ENCODE measurements around the gene UNC80.

The UNC80 gene

DNA sequence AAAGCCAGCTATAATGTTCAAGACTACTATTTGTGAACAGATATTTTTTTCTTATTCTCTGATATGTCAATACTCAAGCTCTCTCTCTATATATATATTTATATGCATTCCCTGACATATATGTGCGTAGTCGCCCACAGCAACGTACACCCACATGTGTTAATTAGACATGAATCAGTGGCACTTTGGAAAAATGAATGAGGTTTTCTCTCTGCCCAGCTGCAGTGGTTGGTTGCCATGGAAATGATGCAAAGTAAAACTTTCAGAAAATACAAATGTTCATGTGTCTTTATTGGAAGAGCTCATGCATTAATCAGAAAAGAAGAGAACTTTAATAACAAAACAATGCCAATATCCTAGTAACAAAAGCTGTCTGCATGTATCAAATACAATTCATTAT lies 34.7 kb downstream of the UNC80 start:
- DNase-seq (ENCODE audit: low spot score): no peak

DNA sequence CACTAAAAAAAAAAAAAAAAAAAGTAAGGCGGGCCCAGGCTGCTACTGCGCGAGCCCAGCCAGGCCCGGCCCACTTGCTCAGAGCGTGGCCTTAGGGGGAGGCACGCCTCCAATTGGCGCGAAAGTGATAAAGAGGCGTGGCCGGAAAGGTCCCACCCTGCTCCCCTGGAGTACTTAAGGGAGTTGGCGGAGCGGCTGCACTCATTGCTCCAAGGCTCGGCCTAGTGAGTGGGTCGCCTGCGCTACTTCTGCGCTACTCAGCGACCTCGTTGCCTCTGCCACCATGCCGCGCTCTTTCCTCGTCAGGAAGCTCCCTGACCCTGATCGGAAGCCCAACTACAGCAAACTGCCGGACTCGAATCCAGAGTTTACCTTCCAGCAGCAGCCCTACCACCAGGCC lies 36.9 kb downstream of the UNC80 start:
- no peak for DNase-seq (ENCODE audit: low spot score)

DNA sequence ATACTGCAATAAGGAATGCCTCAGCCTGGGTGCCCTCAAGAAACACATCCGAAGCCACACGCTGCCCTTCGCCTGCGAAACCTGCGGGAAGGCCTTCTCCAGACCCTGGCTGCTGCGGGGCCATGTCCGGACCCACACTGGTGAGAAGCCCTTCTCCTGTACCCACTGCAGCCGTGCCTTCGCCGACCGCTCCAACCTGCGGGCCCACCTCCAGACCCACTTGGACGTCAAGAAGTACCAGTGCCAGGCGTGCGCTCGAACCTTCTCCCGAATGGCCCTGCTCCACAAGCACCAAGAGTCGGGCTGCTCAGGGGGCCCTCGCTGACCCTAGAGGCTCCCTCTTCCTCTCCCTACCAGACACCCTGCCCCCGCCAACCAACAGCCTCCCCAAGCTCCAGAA lies 37.6 kb downstream of the UNC80 start:
- no peak for DNase-seq (ENCODE audit: low spot score)

DNA sequence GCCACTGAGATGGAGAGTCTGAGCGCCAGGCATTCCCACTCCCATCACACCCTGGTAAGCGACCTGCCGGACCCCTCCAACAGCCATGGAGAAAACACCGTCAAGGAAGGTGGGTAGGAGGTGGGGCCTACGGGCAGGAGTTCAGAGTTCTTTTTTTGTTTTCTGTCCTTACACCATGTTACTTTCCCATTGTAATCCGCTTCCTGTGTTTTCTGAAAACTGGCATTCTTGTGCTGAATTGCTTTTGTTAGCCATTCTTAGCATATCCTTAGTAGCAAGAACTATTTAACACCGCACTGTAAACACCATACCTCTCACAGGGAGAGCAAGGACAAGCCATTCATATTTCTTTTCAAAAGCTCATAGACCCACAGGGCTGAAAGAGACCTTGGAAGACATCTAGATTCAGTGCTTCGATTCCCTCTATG lies 46.2 kb downstream of the UNC80 start:
- DNase-seq (ENCODE audit: low spot score): no peak

DNA sequence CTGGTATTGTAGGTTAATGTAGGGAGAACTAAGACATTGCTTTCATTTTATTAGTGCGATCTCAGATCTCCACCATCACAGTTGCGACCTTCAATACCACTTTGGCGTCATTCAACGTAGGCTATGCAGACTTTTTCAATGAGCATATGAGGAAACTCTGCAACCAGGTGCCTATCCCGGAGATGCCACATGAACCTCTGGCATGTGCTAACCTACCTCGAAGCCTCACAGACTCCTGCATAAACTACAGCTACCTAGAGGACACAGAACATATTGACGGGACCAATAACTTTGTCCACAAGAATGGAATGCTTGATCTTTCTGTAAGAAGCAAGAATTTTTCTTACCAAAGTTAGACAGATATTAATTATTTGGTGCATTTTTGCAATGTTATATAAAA lies 47.3 kb downstream of the UNC80 start:
- no peak for DNase-seq (ENCODE audit: low spot score)

DNA sequence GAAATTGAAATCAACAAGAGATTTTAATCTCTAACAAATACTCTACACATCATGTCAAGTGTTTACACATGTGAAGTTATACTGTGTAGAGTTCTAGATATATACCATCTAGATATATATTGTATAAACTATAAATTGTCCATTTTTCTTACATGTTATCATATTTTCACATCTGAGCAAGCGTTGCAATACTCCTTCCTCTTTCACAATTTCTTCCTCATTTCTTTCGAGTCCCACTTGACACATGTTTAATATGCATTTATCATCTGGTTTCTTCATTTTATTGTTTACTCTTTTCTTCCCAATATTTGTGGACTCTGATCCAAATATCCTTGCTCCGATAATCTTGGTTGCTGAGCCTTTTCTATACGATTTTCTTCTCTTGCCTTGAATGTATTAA lies 50.2 kb downstream of the UNC80 start:
- no peak for DNase-seq (ENCODE audit: low spot score)

DNA sequence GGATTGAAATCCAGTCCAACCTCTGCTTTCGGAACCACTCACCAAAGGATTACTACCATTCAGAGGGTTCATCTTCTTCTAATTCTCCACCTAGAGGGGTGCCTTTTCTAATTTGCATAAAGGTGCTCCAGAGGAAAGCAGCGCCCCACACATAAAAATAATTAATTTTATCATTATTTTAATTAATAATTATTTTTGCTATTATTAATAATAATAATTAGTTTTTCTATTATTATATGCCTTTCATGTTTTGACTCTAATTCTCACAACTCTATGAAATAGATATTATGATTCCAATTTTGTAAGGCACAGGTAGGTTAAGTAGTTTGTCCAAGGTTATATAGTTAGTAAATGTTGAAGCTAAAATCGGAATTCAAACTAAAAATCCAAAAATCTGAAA lies 51.9 kb downstream of the UNC80 start:
- no peak for DNase-seq (ENCODE audit: low spot score)

DNA sequence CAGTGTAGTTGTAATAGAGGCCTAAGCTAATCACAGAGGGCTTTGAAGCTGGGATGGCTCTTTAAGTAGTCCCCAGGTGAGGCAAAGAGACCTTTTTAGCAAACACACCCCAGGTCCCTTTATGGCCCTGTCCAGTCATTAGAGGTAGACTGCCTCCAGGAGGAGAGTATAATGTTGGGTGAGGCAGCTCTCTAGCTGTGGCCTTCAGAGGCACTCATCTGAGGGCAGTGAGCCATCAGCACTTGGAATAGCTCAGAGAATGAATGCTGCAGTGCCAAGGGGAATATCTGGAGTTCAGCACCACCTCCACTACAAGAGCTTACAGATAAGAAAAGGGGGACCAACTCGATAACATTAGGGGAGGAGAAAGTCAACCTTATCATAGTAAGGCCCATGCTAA lies 52.8 kb downstream of the UNC80 start:
- no peak for DNase-seq (ENCODE audit: low spot score)

DNA sequence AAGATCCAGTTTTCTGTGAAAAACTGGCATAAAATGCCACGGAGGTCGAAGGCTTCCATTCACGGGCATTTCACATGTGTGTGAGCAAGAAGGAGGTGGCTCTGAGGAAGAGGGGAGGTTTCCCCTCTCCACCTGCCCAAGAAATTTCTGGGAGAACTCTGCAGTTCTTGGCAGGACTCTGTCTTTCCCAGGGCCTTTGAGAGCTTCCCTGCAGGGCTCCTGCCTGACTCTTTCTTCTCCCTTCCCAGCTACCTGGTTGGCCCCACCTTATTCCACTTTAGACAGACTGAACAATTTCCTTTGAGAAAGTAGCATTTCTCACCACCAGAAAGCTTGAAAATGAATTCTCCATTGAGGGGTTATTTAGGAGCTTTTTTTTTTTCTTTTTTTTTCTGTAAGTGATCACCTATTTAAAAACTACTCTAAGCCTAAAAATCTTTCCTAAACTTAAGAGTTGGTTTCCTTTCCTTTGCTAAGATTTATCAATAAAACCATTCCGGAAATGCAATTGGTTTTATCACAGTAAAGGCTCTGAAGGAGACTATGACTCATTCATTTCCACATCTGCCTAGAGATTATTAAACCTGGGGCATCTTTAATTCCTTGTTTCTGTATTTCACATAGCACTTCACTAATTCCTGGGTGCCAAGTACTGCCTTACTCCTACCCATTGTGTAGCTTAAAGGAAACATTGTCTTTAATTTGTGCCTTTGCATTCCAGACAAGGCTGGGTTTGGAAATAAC lies 59.3 kb downstream of the UNC80 start:
- no peak for DNase-seq (ENCODE audit: low spot score)

DNA sequence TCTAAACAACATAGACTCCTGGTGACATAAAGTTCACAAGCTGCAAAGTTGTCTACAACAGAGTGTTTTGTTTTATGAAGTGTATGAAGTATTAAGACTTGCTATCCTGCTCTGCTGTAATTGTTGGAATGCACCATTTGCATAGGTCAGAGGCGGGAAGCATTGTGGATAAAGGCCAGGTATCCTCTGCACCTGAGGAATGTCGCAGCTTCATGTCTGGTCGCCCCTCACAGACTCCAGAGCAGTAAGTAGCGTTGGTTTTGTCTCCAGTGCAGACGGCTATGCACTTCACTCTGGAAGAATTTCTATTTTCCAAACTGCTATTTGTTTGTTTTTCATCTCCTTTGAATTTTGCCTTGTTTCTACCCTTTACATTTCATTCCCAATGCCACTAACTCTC lies 63.1 kb downstream of the UNC80 start:
- DNase-seq (ENCODE audit: low spot score): no peak

DNA sequence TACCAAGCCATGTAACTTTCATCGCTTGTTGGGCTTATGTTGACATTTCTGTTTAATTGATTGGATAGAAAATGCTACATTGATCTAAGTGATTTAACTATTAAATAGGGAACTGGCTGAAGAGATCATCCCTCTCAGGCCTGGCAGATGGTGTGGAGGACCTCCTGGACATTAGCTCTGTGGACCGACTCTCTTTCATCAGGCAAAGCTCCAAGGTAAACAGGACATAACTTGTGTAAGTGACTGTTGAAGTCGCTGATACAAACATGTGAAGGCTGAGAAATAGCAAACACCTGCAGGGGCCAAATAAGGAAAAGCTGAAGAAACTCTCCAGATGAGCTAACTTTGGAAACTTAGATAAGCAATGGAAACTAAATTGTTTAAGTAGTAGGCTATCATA lies 68.8 kb downstream of the UNC80 start:
- DNase-seq (ENCODE audit: low spot score): no peak

DNA sequence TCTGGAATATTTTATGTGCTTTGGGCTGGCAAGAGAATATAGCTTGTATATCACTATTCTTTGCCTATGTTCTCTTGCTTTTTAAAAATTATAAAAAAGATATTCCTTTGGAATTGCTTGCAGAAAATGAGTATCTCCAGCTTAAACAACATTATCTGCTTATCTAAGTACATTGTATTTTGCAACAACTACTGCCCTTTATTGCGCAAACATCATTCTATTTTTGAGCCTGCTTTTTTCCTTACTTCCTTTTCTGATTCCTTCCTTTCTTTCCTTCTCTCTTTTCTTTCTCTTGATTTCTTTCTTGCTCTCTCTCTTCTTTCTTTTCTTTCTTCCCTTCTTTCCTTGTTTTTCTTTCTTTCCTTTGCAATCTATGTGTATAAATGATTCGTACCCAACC lies 74.0 kb downstream of the UNC80 start:
- DNase-seq (ENCODE audit: low spot score): no peak

DNA sequence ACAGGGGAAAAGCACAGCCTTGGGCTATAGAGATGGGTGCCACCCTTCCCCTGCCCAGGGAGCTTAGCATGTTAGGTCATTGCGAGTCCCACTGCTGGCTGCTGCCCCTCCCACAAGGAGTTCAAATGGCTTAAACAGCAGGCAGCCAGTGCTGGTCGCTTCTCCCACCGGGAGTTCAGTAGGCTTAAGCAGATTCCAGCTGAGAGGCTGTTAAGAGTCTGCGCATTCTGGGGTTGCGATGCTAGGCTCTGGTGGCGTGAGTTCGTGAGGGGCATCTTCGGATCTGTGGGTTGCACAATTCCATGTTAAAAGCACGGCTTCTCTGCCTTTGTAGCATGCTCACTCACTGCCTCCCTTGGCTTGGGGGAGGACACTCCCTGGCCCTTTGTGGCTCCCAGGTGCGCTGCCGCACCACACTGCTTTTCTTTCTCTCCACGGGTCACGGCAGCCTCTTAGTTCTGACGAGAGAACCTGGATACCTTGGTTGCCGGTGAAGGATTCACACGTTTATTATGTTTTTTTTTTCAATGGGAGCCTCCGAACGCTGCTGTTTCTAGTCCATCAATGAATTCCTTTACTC lies 93.2 kb downstream of the UNC80 start:
- DNase-seq (ENCODE audit: low spot score): no peak

DNA sequence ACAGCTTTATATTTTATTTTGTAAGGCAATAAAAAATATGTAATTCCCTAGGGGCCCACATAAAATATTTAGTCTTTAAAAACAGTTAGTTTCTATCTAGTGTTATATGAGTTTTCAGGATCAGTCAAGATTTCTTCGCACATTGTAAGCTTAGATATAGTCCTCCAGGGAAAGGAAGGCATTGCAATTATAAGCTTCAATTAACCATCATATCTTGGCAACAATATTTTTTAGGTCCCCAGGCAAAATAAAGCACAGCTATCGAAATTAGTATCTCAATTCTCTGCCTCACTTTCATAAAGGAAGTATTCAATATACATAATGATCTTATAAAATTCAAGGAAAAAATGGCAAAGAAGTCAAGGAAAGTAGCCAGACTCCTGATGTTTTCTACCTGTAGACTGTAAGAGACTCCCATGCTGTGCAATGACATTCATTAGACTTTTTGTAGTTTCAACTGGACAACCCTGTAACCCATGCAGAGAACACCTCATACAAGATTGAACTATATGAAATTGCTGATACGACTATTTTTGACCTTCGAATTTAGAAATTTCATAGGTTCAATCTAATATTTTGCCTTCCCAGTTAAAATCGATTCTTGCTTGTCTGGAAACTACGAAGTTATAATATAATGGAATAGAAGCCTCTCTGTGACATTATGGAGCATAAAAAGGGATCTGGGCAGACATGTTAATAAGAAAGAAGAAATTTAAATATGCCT lies 96.8 kb downstream of the UNC80 start:
- no peak for DNase-seq (ENCODE audit: low spot score)

DNA sequence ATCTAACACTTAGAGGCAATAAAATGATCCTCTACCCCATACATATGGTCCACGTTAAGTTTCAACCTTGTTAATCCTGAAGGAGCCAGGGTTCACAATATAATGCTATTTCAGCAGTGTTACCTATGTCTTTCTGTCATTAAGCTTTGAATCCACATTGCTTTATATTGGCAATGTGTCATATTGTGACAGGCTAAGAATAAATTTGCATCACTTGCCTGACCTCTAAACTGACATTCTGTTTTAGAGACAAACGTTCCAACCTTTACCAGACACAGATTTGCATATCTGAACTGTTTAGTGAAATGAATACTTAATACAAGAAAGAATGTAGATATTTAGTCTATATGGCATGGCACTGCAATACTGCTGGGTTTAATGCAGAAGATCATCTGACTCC lies 98.4 kb downstream of the UNC80 start:
- no peak for DNase-seq (ENCODE audit: low spot score)

DNA sequence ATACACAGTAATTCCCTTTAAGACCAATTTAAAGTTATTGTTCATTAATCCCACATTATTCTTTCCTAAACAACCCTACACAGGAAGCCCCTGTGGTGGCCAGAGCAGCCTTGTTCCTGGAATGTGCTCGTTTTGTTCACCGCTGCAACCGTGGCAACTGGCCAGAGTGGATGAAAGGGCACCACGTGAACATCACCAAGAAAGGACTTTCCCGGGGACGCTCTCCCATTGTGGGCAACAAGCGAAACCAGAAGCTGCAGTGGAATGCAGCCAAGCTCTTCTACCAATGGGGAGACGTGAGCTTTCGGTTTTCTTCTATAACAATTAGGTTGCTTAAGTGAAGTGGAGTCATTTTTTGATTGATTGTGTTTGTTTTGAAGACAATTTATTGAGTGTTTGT lies 101.0 kb downstream of the UNC80 start:
- DNase-seq (ENCODE audit: low spot score): no peak

DNA sequence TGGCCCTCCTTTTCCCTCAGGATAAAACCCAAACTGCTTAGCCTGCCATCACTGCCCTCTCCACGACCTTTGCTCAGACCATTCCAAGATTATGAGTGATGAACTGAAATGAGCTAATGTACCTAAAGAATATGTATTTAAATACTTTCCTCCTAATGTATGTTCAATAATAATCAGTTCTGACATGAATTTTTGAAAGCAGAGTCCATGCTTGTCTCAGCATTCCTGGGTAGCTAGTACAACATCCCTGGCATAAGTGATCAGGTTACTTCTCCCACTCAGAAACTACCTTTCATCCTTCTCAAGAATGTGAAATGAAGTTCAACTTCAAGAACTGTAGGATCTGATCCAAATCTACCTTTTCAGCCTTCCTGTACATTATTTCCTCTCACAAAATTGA lies 103.6 kb downstream of the UNC80 start:
- DNase-seq (ENCODE audit: low spot score): no peak

DNA sequence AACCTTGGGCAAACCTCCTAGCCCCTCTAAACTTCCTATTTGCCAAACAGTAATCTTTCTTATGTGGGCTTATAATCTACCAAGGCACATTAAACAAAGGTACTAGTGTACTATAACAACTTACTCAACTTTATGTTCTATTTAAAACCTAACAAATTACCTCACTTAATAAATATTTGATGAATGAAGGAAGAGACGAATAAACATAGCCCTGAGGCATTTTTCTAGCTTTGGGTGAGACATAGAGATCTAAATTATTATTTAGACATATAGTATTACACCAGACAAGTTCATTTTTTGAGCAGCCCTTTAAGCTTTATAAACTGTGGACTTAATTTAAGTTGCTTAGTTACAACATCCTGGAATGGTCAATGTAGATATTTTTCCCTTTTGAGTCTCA lies 104.6 kb downstream of the UNC80 start:
- DNase-seq (ENCODE audit: low spot score): no peak

DNA sequence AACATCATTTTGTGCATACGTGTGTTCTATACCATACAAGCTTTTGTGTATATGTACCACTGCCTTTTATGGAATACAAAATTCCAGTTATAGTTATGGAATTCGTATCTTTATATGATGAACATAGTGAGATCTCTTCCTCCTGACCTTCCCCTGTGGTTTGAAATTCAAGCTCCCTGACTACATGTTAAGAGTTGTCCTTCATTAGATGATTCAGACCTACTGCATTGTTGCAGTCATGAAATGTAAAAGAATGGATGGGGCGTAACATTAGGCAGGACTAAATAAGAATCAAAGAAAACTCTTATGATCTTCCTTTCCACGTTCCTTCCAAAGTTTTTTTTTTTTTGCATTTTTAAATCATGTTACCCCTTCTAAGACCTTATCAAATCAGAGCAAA lies 107.1 kb downstream of the UNC80 start:
- DNase-seq (ENCODE audit: low spot score): no peak

DNA sequence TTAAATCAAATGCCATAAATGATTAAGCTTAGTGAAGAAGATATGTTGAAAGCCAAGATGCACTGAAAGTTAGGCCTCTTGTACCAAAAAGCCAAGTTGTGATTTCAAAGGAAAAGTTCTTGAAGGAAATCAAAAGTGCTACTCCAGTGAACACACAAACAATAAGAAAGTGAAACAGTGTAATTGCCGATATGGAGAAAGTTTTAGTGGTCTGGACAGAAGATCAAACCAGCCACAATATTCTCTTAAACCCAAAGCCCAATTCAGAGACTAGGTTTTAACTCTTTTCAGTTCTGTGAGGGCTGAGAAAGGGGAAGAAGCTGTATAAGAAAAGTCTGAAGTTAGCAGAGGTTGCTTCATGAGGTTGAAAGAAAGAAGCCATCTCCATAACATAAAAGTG lies 129.0 kb downstream of the UNC80 start:
- DNase-seq (ENCODE audit: low spot score): no peak

DNA sequence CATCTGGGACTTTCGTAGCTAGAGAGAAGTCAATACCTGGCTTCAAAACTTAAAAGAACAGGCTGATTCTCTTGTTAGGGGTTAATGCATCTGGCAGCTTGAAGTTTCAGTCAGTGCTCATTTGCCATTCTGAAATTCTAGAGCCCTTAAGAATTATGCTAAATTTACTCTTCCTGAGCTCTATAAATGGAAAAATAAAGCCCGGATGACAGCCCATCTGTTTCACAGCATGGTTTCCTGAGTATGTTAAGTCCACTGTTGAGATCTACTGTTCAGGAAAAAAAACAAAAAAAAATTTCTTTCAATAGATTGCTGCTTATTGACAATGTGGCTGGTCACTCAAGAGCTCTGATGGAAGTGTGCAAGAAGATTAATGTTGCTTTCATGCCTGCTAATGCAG lies 129.5 kb downstream of the UNC80 start:
- no peak for DNase-seq (ENCODE audit: low spot score)

DNA sequence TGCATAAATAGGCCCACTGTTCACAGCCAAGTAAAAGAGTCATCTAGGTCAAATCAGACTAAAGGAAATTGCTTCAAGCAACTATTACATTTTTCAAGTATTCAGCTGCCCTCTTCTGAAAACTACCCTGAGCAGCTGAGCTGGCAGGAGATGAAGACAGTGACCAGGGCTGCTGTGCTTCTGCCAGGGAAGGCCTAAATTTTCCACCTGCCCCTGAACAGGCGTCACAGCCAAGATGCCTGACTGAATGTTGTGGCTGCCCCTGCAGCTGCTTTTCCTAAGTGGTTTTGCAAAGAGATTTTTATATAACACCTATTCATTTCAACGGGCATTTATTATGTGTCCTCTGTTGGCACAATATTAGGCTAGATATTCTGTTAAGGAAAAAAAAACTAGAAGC lies 134.1 kb downstream of the UNC80 start:
- DNase-seq (ENCODE audit: low spot score): no peak

DNA sequence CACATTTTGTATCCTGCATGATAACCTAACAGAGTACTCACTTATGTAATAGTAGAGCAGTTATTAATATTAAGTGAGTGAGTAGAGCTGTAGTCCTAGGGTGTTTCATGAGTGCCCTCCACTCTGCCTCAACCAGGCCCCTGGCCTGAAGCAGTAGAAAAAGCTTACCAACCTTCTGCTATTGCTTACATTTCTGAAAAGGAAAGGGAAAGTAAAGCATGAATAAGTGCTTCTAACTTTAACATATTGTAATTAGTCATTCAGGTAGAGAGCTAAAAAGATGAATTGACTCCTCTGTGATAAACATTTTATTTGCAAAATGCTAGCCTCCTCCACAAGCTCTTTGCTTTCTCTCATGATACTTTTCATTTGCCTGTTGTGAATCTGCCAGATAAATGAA lies 136.1 kb downstream of the UNC80 start:
- DNase-seq (ENCODE audit: low spot score): no peak

DNA sequence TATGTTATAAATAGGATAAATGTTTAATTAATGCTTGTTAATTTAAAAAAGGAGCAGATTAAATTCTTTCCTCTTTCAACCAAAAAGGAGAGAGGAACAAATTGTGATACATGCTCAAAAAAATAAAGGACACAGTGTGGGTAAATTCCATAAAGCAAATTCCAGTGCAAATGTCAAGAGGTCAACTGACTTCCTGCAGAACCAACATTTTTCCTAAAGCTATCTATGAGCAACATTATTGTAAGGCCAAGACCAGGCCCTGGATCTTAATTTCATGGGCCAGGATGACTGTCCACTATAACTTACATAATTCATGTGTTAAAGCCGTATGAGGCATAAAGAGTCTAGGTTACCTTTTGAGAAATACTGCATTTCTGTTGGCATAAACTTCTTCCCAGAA lies 136.9 kb downstream of the UNC80 start:
- no peak for DNase-seq (ENCODE audit: low spot score)
